ENCODE measurements around the gene HNRNPAB.
A peak's percentile ranks its signal among the peaks of the same experiment; 100 is the strongest.

HNRNPAB gene

GRCh38 chr5:178204182-178204934, at the start of gene HNRNPAB:
TSS of gene HNRNPAB (plus strand) at chr5:178204533. CDS start at chr5:178204838, 305 bp downstream.
- DNase-seq (ENCODE audit: low read depth in 1 of 2, low spot score in 1 of 2): peak; percentile 90 to 93

GRCh38 chr5:178155065-178155464, 49.3 kb upstream of the HNRNPAB start:
- no peak for DNase-seq (ENCODE audit: low read depth in 1 of 2, low spot score in 1 of 2)

DNA sequence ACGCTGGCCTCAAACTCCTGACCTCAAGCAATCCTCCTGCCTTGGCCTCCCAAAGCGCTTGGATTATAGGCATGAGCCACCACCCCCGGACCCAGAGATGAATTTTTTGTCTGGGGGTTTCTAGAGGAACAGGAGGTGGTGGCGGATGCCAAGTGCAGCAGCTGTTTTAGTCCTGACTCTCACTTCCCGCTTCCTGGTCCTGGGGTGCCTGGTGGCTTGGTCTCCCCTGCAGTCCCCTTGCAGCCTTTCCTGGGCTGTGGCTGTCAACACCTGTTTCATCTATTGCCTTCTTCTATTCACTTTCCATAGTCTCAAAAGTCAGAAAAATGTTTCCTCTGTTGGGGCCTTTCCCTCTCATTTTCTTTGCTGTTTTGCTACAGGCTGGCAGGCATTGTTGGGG, 44.2 kb upstream of the HNRNPAB start:
- no peak for DNase-seq (ENCODE audit: low read depth in 1 of 2, low spot score in 1 of 2)

GRCh38 chr5:178162481-178162880, 41.9 kb upstream of the HNRNPAB start:
- no peak for DNase-seq (ENCODE audit: low read depth in 1 of 2, low spot score in 1 of 2)

GRCh38 chr5:178163772-178164735, 40.3 kb upstream of the HNRNPAB start:
- peak; percentile 86 to 94 for DNase-seq (ENCODE audit: low read depth in 1 of 2, low spot score in 1 of 2)

DNA sequence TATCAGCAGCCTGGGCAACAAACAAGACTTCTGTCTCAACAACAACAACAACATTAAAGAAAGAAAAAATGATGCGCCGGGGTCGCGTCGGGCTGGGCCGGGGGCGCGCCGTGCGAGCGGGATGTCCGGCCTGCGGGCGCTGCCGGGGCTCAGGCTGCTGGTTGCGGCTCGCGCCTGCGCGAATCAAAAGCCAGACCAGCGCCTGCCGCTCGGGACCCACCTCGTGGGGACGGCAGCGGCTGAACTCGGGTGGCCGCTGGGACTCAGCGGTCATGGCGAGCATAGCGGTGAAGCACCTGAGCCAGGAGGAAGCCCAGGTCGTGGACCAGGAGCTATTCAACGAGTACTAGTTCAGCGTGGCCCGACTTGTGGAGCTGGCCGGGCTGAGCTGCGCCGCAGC, 38.8 kb upstream of the HNRNPAB start:
- no peak for DNase-seq (ENCODE audit: low read depth in 1 of 2, low spot score in 1 of 2)

DNA sequence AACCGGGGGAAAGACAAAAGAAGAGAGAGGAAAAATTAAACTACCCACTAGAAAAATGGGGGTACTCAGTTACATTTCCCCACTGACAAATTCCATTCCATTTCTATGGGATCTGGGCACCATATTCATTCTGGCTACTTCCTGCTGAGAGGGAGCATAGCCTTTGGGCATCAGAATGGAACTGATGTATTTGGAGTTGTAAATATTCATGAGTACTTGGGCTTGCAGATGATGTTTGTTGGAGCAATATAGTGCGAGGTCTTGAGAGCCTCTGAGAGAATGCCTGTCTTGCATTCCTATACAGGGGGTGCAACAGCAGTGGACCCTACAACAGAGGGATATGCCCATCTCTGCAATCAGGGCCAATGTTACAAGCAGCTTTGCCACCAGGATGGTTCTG, 33.9 kb upstream of the HNRNPAB start:
- no peak for DNase-seq (ENCODE audit: low read depth in 1 of 2, low spot score in 1 of 2)

GRCh38 chr5:178174456-178174855, 29.9 kb upstream of the HNRNPAB start:
- DNase-seq (ENCODE audit: low read depth in 1 of 2, low spot score in 1 of 2): no peak

DNA sequence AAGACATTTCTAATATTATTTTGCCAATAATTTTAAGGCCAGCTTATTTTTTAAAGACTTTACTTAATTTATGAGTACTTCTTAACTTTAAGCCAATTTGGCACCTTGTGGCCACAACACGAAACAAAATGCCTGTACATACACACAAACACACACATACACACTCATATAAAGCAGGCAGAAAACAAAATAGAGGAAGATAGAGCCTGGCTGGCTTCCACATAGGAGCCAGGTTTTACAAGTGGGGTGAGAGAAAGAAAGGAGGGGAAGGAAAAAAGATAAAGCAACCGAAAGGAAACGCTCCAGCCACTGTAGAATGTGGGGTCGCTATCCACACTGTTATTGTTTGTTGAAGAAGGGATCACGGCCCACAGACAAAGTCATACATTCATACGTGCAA, 27.5 kb upstream of the HNRNPAB start:
- DNase-seq (ENCODE audit: low read depth in 1 of 2, low spot score in 1 of 2): no peak

DNA sequence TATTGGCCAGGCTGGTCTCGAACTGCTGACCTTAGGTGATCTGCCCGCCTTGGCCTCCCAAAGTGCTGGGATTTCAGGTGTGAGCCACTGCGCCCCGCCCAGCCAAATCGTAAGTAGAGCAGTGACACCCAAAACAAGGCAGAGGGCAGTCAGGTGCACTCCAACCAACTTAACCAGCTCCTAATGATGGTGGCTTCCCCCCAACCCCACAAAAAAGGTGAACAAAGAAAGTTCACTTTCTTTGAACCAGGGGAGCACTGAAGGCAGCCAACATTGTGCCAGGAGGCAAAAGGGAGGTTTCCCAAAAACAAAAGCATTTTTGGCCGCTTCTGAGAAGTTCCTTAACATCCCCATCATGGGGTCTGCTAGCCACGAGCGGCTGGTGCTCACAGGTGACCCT, 26.8 kb upstream of the HNRNPAB start:
- DNase-seq (ENCODE audit: low read depth in 1 of 2, low spot score in 1 of 2): no peak

- no peak for DNase-seq (ENCODE audit: low read depth in 1 of 2, low spot score in 1 of 2)
Observed at GRCh38 chr5:178180141-178180863, 24.0 kb upstream of the HNRNPAB start.

DNA sequence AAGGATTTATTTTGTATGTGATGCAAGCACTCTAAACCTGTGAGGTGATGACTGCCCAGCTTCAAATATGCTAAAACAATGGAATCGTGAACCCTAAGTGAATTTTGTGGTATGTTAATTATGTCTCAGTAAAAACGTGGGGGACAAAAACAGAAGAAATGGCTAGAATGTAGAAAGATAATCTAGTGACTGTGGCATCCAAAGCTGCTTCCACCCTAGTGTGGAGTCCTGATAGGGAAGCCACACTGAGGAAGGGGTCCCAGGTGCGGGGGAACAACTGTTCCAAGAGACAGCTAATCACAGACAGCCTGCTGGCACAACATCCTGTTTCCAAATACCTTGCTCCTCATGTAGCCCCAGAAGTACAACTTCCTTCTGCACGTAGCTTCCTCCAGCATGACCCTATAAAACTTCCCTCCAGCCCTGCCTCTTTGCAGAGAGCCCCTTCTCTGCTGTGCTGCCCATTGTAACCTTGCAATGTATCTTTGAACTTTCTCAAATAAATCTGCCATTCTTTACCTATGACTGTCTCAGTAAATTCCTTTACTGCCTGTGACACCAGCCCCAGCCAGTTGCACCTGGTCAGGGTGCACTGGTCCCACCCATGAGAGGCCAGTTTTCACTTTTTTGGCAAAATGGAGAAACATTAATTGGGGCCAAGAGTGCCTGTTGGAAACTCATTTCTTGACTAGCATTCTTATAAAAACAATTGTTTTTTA, 22.0 kb upstream of the HNRNPAB start:
- no peak for DNase-seq (ENCODE audit: low read depth in 1 of 2, low spot score in 1 of 2)

DNA sequence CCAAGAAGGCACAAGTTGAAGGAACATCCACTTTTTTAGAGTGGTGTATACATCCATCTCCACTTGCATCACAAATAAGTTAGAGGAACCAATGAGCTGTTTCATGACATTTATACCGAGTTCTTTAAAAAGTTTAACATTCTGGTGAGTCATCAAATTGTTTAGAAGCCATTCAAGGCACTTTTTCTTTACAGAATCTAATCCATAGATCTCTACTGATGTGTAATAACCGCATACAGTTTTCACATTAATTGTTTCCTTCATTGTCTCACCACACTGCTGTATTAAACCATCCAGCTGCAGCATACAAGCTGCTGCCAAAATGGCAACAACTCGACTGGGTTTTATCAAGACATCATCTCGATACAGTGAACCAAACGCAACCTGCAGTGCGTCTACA, 17.9 kb upstream of the HNRNPAB start:
- DNase-seq (ENCODE audit: low read depth in 1 of 2, low spot score in 1 of 2): no peak

- DNase-seq (ENCODE audit: low read depth in 1 of 2, low spot score in 1 of 2): no peak
Observed at GRCh38 chr5:178187014-178187413, 17.3 kb upstream of the HNRNPAB start, which contains the start of gene GMCL2. TSS of gene GMCL2 (minus strand) at chr5:178187371. CDS start at chr5:178187299, 72 bp downstream.

DNA sequence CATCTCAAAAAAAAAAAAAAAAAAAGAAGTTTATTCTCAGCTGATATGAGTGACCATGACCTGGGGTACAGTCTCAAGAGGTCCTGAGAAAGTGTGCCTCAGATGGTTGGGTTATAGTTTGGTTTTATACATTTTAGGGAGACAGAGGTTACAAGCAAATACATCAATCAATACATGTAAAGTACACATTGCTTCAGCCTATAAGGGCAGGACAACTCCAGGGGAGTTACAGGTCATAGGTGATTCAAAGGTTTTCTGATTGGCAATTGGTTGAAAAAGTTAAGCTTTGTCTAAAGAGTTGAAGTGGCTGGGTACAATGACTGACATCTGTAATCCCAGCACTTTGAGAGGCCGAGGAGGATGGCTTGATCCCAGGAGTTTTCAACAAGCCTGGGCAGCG, 14.9 kb upstream of the HNRNPAB start:
- DNase-seq (ENCODE audit: low read depth in 1 of 2, low spot score in 1 of 2): no peak

- no peak for DNase-seq (ENCODE audit: low read depth in 1 of 2, low spot score in 1 of 2)
Observed at GRCh38 chr5:178191661-178192060, 12.7 kb upstream of the HNRNPAB start.

DNA sequence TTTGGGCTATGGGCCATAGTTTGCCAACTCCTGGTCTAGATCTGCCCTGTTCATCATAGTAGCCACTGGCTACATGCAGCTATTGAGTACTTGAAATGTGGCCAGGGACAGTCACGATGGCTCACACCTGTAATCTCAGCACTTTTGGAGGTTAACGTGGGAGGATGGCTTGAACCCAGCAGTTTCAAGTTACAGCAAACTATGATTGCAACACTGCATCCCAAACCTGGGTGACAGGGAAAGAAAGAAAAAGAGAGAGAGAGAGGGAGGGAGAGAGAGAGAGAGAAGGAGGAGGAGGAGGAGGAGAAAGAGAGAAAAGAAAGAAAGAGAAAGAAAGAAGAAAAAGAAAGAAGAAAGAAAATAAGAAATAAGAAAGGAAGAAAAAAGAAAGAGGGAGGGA, 12.1 kb upstream of the HNRNPAB start:
- no peak for DNase-seq (ENCODE audit: low read depth in 1 of 2, low spot score in 1 of 2)

DNA sequence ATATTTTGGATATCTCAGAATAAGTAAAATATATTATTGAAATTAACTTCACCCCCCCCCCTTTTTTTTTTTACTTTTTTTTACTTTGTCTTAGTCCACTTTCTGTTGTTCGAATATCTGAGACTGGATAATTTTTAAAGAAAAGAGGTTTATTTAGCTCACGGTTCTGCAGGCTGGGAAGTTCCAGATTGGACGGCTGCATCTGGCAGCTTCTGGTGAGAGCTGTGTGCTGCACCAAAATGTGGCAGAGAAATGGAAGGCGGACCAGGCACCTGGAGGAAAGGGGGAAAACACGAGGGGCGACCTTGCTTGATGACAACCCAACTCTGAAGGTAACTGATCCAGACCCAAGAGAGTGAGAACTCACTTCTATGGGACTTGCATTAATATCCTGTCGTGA, 11.5 kb upstream of the HNRNPAB start:
- DNase-seq (ENCODE audit: low read depth in 1 of 2, low spot score in 1 of 2): no peak

- DNase-seq (ENCODE audit: low read depth in 1 of 2, low spot score in 1 of 2): no peak
Observed at GRCh38 chr5:178193251-178193809, 11.0 kb upstream of the HNRNPAB start.

DNA sequence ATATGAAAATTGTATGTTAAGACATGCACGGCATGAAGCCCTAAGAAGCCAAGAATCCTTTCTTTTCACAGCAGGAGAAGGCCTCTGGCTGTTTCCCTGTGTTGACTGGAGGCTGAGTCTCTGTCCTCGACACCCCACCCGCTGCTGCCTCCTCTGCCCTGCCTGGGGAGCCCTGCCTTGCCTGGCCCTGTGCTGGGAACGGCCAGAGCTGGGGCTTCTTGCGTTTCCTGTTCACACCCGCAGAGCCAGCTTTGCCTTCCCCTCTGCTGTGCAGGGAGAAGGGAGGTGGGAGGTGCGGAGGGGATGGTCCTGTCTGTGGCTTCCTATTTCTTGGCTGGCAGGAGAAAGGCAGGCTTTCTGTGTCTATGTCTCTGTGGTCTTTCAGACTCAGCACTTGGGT, 10.3 kb upstream of the HNRNPAB start:
- no peak for DNase-seq (ENCODE audit: low read depth in 1 of 2, low spot score in 1 of 2)
